Inferior parietal cortex (tissue), 1 donor: Measurements from ENCODE around the gene STX8.
"Not testable (repeated sequence)": the region's sequence is repeated elsewhere in the genome, so short reads cannot be mapped to it uniquely, and the experiment has no call there.

ENCODE experiments used
- DNase-seq: peaks from one replicate; pipeline ENCODE4 v3.0.0-alpha.2; 2016; ENCODE audit errors: extremely low spot score

STX8 gene

DNA sequence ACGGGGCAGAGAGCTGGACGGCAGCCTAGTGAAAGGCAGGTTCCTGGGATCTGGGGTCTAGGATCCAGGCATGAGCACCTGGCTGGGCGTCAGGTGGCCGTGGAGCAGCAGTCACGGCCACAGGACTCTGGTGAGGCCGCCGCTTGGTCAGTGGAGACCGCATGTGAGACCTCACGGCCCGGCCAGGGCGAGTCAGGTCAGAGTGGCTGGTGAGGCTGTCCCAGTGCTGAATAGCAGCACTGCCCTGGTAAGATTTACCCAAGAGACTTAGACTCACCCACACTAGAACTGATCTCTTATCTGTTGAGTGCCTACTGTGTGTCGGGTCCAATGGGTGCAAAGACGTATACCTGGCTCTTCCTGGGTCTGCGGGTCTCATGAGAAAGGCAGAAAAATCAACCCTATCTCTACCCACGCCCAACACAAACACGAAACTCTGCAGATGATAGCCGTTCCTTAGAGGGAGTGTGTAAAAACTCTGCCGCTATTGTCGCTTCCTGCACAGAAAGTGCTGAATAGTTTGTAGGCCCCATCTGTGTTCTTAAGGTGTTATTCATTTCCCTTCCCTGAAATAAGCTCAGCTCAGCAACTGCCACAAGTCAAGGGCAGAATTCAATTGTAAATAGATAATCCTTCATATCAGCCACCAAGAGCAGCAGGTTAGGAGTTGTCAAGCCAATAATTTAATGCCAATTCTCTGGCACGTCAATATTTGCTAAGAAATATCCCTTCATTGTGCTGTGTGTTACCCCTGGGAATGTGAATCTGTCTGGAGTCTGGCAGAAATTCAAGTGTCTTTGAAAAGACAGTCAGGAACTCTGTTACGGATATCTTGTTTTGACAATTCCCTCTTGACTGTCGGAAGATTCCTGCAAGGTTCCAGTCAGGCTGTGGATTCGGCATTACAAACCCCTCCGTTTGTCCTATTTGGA is 314.3 kb downstream of the STX8 start:
- no peak for DNase-seq

- DNase-seq: no peak
Measured at GRCh38 chr17:9259419-9259818, 316.2 kb downstream of the STX8 start.

DNA sequence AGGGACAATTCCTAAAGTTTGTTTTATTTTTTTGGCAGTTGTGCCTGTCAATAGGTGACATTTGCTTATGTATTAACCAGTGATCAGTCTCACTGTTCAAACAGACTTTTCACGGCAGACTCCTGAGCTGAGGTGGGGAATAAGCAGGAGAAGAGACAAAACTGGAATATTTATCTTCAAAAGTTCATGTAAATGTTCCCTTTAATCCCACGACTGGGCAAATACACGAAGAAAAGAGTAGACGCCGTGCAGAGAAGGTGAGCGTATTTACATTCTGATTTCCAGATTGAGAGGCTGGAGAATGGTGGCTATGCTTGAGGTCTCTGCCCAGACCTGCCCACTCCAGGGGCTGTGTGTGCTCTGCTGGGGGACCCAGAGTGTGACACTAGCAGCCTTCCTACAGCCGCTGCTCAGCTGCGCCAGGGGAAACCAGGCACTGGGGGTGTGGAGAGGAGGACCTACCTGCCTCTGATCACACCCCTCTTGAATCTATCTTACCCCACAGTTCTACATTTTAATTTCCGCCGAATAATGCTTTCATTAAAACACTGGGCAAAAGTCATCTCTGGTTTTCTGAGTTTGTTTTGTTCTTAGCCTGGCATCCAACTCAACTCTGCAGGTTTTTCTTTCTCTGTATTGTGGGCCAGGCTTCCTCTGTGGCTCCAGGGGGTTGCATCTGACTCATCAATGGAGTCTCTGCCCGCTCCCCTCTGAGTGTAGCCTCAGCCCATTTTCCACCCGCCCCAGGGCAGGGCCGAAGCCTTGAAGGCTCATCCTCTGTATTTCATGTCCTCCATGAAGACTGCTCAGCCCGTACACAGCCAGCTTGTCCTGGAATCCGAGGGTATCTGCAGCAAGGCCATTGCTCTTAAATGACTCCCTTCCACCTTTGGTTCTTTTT is 317.3 kb downstream of the STX8 start:
- DNase-seq: no peak

- DNase-seq: not testable (repeated sequence)
Measured at GRCh38 chr17:9257630-9257965, 318.0 kb downstream of the STX8 start.

GRCh38 chr17:9256751-9257629 is 318.6 kb downstream of the STX8 start:
- DNase-seq: no peak

DNA sequence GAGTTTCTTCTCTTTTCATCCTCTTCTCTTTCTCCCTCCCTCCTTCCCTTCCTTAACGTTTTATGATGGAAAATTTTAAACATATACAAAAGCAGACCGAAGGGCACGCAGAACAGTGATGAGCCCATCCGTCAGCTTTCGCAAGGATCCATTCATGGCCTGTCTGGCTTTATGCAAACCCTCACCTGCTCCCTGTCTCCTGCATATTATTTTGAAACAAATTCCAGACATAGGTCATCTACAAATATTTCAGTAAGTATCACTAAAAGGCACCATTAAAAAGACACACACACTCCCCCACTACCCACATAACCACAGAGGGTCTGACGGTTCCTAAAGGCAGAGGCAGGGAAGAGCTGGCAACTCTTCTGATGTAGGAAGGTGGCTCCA is 319.3 kb downstream of the STX8 start:
- no peak for DNase-seq

GRCh38 chr17:9255833-9256232 is 319.8 kb downstream of the STX8 start:
- DNase-seq: no peak

GRCh38 chr17:9254841-9255240 is 320.8 kb downstream of the STX8 start:
- no peak for DNase-seq

DNA sequence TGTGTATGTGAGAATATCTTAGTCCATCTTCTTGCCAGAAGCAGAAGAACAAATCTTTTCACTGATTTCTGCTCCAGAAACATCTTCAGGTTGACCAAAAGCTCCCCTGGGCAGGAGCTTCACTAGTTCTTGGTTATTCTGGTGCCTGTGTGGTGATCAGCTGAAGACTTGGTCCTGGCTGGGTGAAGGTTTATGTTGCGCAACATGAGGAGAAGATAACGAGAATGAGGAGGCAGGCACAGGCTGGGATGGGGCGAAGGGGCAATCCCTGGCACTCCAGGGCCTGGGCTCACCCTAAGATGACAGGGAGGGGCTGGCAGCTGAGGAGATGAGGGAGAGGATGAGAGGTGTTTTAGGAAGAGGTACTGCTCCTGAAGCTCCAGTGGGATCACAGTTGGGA is 322.3 kb downstream of the STX8 start:
- DNase-seq: no peak

GRCh38 chr17:9251273-9251672 is 324.3 kb downstream of the STX8 start:
- no peak for DNase-seq

- DNase-seq: no peak
Measured at GRCh38 chr17:9249245-9249953, 326.2 kb downstream of the STX8 start.

GRCh38 chr17:9247401-9247938 is 328.1 kb downstream of the STX8 start:
- no peak for DNase-seq

DNA sequence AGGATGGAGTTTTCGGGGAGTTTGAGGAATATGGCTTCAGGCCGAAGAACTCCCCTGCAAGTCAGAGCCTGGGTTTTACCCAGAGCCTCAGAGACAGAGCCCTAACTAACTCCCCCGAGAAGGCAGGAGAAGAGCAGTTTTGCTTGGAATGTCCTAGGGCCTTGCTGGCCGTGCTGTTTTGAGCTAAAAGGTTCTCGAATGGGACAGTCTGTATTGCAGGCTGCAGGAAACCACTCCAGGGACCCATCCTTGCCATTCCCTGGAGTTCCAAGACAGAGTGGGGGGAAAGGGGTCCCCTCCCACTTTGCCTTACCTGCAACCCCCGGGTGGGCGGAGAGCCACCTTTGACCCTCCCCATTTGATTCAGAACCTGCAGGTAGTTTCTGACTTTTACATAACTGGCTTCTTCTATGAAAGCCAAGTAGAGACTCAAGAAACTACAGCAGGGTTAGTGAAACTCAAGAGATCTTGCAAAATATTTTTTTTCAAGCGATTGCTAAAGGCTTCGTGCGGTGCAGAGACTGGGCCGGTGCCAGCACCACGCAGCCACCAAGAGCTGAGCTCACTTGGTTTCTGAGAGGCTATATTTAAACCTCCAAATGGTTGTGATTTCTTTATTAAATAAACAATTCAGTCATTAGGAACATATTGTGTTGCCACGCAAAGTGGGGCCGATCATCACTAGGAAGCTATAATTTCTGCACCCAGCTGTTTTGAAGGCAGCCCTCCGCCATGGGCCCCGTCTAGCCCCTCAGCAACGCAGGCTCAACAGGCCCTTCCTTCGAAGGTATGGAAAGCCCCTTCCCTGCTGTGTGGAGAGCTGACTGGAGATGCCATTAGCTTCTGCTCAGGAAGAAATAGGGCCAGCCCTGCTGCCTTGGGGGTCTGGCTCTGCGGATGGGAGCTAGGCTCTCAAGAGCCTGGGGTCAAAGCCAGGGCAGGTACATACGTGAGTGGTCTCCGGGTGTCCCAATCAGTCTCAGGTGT is 331.3 kb downstream of the STX8 start:
- DNase-seq: no peak

DNA sequence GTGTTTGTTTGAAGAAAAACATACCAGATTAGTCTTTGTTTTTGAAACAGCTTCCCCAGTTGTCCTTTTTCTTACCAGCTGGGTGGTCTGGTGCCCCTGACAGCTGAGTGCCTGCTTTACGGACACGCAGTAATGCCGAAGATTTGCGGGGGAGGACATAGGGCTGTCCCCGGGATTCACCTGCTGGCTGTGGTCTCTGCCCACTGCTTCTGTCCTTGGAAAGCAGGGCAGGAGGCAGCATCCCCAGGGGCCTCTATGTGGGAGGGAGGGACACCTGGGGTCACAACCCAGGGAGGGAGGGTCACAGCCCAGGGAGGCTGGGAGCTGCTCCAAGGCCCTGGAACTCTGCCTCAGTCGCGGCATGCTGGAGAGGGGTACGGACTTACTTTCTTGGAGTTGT is 332.6 kb downstream of the STX8 start:
- DNase-seq: no peak

GRCh38 chr17:9242497-9242881 is 333.1 kb downstream of the STX8 start:
- no peak for DNase-seq

- DNase-seq: no peak
Measured at GRCh38 chr17:9241774-9242496, 333.7 kb downstream of the STX8 start.

DNA sequence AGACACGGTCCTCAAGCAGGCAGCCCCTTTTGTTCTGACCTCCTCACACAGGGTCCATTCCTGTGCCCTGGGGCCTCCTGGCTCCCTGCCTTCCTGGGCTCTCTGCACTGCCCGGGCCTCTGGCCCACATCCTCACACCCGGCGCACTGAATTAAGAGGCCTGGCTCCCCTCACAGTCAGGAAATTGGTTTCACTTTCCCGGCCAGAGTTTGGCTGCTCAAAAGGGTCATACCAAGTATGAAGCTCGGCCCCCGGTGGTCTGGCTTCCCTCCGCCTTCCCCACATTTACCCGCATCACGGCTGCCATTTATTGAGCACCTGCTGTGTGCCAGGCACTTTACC is 334.3 kb downstream of the STX8 start:
- no peak for DNase-seq

DNA sequence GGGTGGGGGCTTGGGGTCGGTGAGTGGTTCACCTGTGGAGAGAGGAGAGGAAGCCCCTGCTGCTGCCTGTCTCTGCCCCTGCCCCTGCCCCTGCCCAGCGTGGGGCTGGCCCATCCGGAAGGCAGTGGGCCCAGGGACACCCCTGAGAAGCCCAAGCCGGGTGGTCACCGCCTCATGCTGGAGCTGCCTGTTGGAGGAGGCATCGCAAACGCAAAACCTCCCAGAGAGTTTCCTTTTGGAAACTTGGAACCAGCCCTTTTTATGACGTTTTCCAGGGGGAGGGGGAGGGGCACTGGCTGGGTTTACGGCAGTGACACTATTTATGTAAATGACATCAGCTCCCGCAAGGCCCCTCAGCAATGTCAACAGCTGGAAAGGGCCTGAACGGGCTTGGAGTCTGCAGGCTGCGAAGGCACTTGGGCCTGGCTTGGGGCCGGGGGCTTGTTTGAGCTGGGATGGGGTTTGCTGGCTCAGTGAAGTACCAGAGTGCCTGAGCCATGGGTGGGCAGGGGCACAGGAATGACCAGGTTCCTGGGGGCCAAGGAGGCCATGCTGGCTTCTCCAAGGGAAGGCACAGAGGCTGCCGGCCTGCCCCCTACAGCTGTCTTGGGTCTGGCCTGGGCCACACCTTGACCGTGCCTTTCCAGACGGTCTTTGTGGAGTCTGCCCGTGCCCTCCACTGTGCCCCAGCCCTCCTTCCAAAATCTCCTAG is 334.8 kb downstream of the STX8 start:
- no peak for DNase-seq
